Amniotic stem cell (primary cell): ENCODE measurements around the gene B3GALNT2.
"Not testable (repeated sequence)": the region's sequence is repeated elsewhere in the genome, so short reads cannot be mapped to it uniquely, and the experiment has no call there.

Experiments used
- DNase-seq: peaks from one replicate; lab custom pipeline; 2025; lab: John Stamatoyannopoulos, UW

The B3GALNT2 gene

DNA sequence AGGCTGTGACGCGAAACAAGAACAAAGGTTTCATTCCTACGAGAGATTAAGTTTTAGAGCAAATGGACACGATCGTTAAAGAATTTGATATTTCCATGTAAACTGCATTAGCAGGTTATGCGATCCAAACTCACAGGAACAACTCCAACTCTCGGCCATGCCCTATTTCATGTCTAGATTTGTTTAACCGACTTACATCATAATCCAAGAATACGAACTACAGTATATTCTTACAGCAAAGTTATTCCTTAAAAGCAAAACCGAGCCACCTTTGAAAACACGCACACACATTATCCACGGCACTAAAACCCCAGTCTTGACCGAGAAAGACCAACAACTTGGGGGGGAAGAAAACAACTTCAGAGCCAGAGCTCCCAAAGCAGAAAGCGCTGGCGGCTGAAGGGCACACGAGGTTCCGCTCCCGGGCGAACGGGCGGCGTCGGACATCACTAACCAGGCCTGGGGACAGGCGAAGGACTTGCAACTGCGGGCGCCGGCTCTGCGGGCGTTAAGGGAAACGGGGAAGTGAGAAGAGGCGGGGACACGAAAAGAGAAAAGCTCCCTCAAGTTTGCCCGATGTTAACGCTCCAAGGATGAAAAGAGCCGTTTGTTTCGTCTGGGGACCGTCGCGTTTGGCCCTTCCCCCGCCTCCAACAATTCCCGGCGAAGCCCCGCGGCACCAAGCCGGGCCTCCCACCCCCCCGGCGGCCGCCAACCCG, 690 bp downstream of the B3GALNT2 start:
- DNase-seq: no peak

GRCh38 chr1:235502601-235503402, 1.4 kb downstream of the B3GALNT2 start:
- no peak for DNase-seq

DNA sequence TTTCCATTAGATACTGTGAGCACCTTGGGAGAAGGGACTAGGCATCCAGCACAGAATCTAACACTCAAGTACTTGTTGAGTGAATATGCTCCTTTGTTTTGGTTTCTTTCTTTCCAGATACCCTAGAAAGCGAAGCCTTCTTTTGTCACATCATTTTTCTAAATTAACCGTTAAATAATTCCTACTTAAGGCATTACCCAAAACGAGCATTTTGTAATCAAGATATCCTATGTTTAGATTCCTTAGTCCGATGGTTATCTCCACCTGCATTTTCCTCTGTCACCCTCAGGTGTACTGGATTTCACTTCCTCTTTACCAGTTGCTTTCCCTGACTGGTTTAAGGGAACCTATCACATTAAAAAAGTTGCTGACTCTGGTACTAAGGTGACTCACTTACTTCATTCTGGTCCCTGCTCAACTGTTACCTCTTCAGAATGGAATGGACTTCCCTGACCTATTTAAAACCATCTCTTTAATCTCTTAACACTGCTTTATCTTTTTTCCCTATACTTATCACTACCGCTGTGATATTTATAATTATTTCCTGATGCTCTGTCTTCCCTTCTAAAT, 3.2 kb downstream of the B3GALNT2 start:
- no peak for DNase-seq

DNA sequence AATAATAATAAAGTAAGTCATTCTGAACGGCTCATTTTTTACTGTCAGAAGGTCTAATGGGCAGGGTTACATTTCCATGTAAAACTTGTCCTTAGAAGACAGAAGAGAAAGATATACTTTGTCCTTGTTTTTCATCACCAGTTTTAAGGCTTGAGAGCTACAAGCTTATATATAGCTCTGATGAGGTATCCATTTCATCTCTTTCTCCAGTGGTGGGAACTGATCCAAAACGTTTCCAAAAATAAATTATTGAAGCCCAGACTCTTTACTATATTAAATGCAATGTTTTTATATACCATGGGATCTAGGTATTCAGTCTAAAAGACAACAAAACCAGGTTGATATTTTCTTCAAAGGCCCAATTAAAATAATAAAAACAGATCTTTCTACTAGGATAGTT, 8.7 kb downstream of the B3GALNT2 start:
- no peak for DNase-seq

DNA sequence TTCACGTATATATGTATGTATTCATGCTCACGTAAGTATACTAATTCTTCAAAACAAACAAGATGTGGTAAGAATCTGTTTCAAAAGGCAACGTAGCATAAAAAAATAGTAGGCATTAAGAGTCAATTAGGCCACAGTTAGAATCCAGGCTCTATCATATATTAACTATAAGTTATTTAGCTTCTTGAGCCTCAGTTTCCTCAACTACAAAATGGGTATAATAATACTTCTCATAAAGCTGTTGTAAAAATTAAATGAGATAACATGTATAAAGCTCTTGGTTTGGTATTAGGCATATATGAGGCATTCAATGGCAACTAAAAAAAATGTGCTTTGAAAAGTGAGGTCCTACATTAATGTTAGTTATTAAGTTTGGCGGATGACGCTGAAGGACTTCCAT, 9.2 kb downstream of the B3GALNT2 start:
- no peak for DNase-seq

GRCh38 chr1:235494531-235494930, 9.7 kb downstream of the B3GALNT2 start:
- DNase-seq: no peak

- no peak for DNase-seq
Observed at GRCh38 chr1:235491644-235492043, 12.6 kb downstream of the B3GALNT2 start.

GRCh38 chr1:235486321-235486720, 17.9 kb downstream of the B3GALNT2 start:
- no peak for DNase-seq

DNA sequence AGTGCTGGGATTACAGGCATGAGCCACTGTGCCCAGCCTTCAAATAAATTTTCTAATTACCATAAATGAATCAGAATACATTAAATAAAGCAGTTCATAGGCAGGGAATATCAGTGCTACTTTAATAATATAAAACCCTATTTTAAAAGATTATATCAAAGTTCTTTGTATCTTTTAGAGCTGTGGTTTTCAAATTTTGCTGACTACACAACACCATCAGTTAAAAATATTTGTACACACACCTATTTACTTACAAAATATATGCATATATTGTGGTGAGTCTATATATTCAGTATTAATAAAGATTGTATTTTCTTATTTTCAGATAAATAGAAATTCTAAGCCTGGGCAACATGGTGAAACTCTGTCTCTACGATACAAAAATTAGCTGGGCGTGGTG, 18.7 kb downstream of the B3GALNT2 start:
- DNase-seq: no peak

GRCh38 chr1:235483090-235483489, 21.2 kb downstream of the B3GALNT2 start:
- no peak for DNase-seq

- DNase-seq: no peak
Observed at GRCh38 chr1:235473806-235474205, 30.4 kb downstream of the B3GALNT2 start.

DNA sequence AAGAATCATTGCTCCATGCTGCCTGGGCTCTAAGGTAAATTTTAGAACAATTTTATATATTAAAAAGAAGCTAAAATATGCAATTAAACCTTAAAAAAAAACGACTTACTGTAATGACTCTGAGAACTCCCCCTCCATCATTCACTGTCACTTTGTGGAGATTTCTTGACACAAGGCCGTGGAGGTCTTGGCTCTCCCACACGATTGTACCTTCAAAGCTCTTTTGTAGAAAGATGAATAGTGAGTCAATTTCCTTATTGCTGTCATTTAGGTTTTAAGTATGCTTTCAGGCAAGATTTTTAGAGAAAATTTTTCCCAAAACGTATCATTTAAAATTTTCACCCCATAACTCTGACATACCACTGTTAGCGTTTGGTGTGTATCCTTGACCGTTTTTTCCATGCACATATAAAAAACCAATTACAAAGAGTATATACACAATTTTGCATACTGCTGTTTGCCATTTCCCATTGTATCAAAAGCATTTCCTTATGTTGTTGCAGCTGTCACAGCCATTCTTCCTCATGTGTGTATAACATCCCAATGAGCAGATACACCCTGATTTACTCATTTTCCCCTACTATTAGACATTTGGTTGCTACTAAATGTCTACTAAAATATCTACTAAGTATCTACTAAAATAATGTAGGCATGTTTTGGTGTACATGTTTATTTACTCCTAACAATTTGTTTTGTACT, 33.4 kb downstream of the B3GALNT2 start:
- no peak for DNase-seq

DNA sequence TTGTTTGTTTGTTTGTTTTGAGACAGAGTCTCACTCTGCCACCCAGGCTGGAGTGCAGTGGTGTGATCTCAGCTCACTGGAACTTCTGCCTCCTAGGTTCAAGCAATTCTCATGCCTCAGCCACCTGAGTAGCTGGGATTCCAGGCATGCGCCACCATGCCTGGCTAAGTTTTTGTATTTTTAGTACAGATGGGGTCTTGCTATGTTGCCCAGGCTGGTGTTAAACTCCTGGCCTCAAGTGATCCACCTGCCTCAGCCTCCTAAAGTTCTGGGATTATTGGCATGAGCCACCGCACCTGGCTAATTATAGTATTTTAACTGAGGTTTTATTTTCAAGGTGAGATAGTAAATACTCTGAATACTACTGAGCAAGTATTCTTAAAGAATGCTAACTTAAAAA, 34.4 kb downstream of the B3GALNT2 start:
- not testable (repeated sequence) for DNase-seq

DNA sequence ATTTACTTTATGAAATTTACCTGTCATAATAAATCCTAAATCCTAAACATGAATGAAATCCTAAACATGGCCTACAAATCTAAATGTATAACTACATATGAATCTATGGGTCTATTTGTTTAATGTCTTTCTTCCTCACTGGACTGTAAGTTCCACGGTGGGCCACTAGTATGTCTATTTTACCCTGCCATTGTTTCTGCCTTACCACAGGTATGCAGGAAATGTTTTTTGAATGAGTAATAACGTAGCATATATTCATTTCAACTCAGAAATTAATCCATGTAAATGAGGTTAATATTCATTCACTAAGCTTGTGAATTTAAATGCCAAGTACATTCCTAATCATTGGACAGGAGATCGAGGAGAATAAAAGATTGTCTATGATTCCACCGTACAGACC, 35.3 kb downstream of the B3GALNT2 start:
- no peak for DNase-seq

DNA sequence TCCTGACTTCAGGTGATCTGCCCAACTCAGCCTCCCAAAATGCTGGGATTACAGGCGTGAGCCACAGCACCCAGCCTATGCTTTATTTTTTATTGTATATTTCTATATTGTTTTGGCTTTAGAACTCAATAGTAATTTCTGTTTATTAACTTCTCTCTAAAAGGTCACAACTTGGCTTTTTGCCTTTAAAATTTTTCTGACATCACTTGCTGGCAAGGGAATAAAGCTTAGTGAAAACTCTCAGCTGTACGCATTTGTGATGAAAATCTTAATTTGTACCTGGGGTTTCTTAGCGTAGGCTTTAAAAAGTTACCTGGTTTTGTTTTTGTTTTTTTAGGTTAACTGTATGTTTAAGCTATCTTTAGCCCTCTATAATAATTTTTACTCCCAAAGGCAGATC, 36.2 kb downstream of the B3GALNT2 start:
- DNase-seq: no peak

DNA sequence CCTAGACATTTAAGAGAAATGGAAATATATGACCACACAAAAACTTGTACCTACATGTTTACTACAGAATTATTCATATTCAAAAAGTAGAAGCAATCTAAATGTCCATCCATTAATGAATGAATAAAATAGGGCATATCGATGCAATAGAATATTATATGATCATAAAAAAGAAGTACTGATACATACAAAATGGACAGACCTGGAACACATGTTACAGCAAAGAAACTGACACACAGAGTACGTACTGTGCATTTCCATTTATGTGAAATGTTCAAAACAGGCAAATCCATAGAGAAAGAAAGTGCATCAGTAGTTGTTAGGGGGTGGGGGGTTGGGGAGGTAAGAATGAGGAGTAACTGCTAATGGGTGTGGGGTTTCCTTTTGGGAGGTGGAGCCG, 39.2 kb downstream of the B3GALNT2 start:
- DNase-seq: no peak

DNA sequence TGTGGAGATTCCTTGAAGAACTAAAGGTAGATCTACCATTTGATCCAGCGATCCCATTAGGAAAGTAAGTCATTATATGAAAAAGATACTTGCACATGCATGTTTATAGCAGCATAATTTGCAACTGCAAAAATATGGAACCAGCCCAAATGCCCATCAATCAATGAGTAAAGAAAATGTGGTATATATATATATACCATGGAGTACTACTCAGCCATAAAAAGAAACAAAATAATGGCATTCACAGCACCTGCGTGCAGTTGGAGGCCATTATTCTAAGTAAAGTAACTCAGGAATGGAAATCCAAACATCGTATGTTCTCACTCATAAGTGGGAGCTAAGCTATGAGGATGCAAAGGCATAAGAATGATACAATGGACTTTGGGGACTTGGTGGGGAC, 41.4 kb downstream of the B3GALNT2 start:
- DNase-seq: not testable (repeated sequence)

- DNase-seq: no peak
Observed at GRCh38 chr1:235461954-235462353, 42.3 kb downstream of the B3GALNT2 start.

DNA sequence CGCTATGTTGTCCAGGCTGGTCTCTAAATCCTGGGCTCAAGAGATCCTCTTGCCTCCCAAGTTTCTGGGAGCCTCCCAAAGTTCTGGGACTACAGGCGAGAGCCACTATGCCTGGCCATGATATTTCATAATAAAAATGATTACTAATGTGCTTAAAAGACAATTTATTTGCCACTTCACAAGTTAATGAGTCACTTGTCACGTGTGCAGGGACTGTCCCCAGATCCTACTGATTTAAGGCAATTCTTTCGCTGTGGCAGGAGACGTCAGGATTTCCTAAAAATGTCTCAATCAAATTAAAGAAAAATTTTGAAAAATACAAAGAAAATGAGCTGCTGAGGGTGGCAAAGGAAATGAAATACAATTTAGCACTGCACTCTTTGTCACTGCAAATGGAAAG, 43.5 kb downstream of the B3GALNT2 start:
- no peak for DNase-seq

GRCh38 chr1:235457856-235458255, 46.4 kb downstream of the B3GALNT2 start:
- not testable (repeated sequence) for DNase-seq

GRCh38 chr1:235455823-235456222, 48.4 kb downstream of the B3GALNT2 start:
- no peak for DNase-seq

GRCh38 chr1:235455097-235455496, 49.2 kb downstream of the B3GALNT2 start:
- DNase-seq: no peak

DNA sequence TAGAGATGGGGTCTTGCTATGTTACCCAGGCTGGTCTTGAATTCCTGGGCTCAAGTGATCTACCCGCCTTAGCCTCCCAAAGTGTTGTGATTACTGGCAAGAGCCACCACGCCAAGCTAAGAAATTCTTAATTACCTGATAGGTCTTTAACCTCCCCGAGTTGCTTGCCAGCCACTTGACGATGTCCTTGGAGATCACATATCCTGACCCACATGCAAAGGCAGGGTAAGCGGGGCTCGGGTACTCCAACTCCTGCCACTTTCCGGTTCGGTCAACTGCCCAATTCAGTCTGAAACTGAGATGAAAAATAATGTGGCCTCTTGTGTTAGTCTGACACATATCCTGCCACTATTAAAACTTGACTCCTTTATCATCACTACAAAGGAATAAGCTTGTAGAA, 50.2 kb downstream of the B3GALNT2 start:
- DNase-seq: no peak
